ENCODE results near the gene GPR108. TPM values are rescaled to one million over a fixed set of nuclear protein-coding genes. Genes with fewer than 3 reads are reported as not detected.

Gene GPR108
- total and polyA plus RNA-seq, 12 donors = 61.8 to 193 (median 123) TPM

- Histone ChIP-seq H3K36me3 (replicated peaks in 1 of 2) (peaks cover 0 to 64% of the 10 kb centered on the region in 2 donors), H3K27me3 (no peaks in the 10 kb centered on the region), H3K27ac (peak overlapping the region in 1 of 5 donors; percentile 3), H3K9me3 (replicated peaks in 1 of 3) (no peaks in the 10 kb centered on the region), H3K4me3 (no peak overlapping the region), H3K4me1 (replicated peaks in 1 of 2) (peaks cover 25 to 32% of the 10 kb centered on the region in 2 donors)
- intact Hi-C loops (cut with DNase I) = loop anchor here in 1 of 2 donors (10.0 kb wide), 1 partner anchor 119 kb away; no protein-coding TSS in a partner anchor
- 91 to 96% (median 93%) methylated on average over 7 to 24 of the region's 24 CpGs for WGBS, 4 donors
- DNase-seq = peak in 1 of 7 donors; percentile 25
- TF ChIP-seq CTCF (IDR thresholded peaks at IDR 0.05) = no peak
- TF ChIP-seq POLR2A (IDR thresholded peaks at IDR 0.05) = no peak
Observed at GRCh38 chr19:6745965-6746364, 8.6 kb upstream of the GPR108 start.

- Histone ChIP-seq H3K4me3 (peak overlapping the region in 1 of 4 donors; percentile 15), H3K36me3 (replicated peaks in 1 of 2) (peaks cover 0 to 52% of the 10 kb centered on the region in 2 donors), H3K9me3 (replicated peaks in 1 of 3) (no peaks in the 10 kb centered on the region), H3K27me3 (no peaks in the 10 kb centered on the region), H3K4me1 (replicated peaks in 1 of 2) (peaks cover 25 to 35% of the 10 kb centered on the region in 2 donors), H3K27ac (peak overlapping the region; percentile 45 to 95 (median 76))
- peak; percentile 85 to 96 (median 95) for DNase-seq
- intact Hi-C loops (cut with DNase I) = loop anchor here in 1 of 2 donors (10.0 kb wide), 1 partner anchor 120 kb away; no protein-coding TSS in a partner anchor
- TF ChIP-seq POLR2A (IDR thresholded peaks at IDR 0.05) = peak in 1 of 2 donors; percentile 33
- TF ChIP-seq CTCF (IDR thresholded peaks at IDR 0.05) = peak in 2 of 6 experiments; percentile 11 to 17
- 25 to 37% (median 29%) methylated on average over 9 to 41 of the region's 41 CpGs for WGBS, 4 donors
Observed at GRCh38 chr19:6744381-6745301, 7.3 kb upstream of the GPR108 start.

- DNase-seq = peak in 2 of 7 donors; percentile 24 to 25
Observed at GRCh38 chr19:6743714-6744380, 6.5 kb upstream of the GPR108 start.

More at GRCh38 chr19:6743714-6744380, 6.5 kb upstream of the GPR108 start:
- Histone ChIP-seq H3K9me3 (replicated peaks in 1 of 3) (no peaks in the 10 kb centered on the region), H3K36me3 (replicated peaks in 1 of 2) (peaks cover 0 to 44% of the 10 kb centered on the region in 2 donors), H3K4me3 (no peak overlapping the region), H3K27ac (peak overlapping the region; percentile 45 to 95 (median 76)), H3K4me1 (replicated peaks in 1 of 2) (peaks cover 29 to 39% of the 10 kb centered on the region in 2 donors), H3K27me3 (no peaks in the 10 kb centered on the region)
- intact Hi-C loops (cut with DNase I) = loop anchor here in 1 of 2 donors (10.0 kb wide), 1 partner anchor 121 kb away; no protein-coding TSS in a partner anchor
- TF ChIP-seq CTCF (IDR thresholded peaks at IDR 0.05) (no peak), POLR2A (IDR thresholded peaks at IDR 0.05) (no peak)
- 81 to 87% (median 86%) methylated on average over 15 of the region's 15 CpGs for WGBS, 4 donors

All from adrenal gland (tissue), 12 donors.